Measurements from ENCODE around the gene ARPIN. TPM values are rescaled to one million over a fixed set of nuclear protein-coding genes. Genes with fewer than 3 reads are reported as not detected.
A peak's percentile ranks its signal among the peaks of the same experiment; 100 is the strongest.

Gene ARPIN
- total and polyA plus RNA-seq, 9 of the 15 experiments (the other 6 are each of a cell fraction or from before 2014, with no cell fraction given), result not detected

DNA sequence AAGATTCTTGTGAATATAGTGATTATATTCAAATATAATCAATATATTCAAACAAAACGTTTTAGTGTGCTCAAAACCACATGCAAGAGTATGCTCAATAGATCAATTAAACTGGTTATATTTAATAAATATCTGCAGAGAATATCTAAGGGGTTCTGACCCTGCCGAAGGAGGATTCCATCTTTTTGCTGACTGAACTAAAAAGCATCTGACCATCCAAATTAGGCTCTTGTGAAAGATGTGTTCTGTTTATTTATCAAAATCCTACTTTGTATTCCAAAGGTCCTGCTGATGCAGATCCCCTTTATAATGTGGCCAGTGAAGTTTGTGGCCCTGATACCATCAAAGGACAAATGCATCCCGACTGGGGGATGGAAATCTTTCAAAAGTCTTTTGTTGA, 41.8 kb upstream of the ARPIN start (continued):
- TF ChIP-seq, protein P1, sequence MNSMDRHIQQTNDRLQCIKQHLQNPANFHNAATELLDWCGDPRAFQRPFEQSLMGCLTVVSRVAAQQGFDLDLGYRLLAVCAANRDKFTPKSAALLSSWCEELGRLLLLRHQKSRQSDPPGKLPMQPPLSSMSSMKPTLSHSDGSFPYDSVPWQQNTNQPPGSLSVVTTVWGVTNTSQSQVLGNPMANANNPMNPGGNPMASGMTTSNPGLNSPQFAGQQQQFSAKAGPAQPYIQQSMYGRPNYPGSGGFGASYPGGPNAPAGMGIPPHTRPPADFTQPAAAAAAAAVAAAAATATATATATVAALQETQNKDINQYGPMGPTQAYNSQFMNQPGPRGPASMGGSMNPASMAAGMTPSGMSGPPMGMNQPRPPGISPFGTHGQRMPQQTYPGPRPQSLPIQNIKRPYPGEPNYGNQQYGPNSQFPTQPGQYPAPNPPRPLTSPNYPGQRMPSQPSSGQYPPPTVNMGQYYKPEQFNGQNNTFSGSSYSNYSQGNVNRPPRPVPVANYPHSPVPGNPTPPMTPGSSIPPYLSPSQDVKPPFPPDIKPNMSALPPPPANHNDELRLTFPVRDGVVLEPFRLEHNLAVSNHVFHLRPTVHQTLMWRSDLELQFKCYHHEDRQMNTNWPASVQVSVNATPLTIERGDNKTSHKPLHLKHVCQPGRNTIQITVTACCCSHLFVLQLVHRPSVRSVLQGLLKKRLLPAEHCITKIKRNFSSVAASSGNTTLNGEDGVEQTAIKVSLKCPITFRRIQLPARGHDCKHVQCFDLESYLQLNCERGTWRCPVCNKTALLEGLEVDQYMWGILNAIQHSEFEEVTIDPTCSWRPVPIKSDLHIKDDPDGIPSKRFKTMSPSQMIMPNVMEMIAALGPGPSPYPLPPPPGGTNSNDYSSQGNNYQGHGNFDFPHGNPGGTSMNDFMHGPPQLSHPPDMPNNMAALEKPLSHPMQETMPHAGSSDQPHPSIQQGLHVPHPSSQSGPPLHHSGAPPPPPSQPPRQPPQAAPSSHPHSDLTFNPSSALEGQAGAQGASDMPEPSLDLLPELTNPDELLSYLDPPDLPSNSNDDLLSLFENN (IDR thresholded peaks at IDR 0.05; ENCODE audit: low read depth in 2 of 2, low read length in 2 of 2), result no peak
- TF ChIP-seq SMAD4 (CRISPR knock-in tag; conservative IDR thresholded peaks at IDR 0.05) (no peak), TCF3 (CRISPR knock-in tag; IDR thresholded peaks at IDR 0.05) (no peak), C11orf30 (IDR thresholded peaks at IDR 0.05; ENCODE audit: low read depth) (peak; percentile 50; the same call in 1 of the 2 replicates), ZNF24 (IDR thresholded peaks at IDR 0.05) (no peak), MAFF (IDR thresholded peaks at IDR 0.05; ENCODE audit: low read length) (peak; percentile 28; the same call in 1 of the 2 replicates)
- TF ChIP-seq, protein P2, sequence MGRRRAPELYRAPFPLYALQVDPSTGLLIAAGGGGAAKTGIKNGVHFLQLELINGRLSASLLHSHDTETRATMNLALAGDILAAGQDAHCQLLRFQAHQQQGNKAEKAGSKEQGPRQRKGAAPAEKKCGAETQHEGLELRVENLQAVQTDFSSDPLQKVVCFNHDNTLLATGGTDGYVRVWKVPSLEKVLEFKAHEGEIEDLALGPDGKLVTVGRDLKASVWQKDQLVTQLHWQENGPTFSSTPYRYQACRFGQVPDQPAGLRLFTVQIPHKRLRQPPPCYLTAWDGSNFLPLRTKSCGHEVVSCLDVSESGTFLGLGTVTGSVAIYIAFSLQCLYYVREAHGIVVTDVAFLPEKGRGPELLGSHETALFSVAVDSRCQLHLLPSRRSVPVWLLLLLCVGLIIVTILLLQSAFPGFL (CRISPR knock-in tag; IDR thresholded peaks at IDR 0.05), result no peak

GRCh38 chr15:89948796-89949195, 36.0 kb upstream of the ARPIN start:
- in situ Hi-C loops (cut with MboI) (no loop called here), intact Hi-C loops (cut with micrococcal nuclease) (no loop called here)
- H3K4me2 ChIP-seq (ENCODE audit: insufficient read depth, low read length), result no peak overlapping the region
- no peaks in the 10 kb centered on the region; a peak in 1 of 5 replicates for H3K27me3 ChIP-seq (ENCODE audit: control insufficient read depth in 2 of 2, insufficient read depth in 2 of 2, low read length in 2 of 2)
- peaks cover 0 to 14% of the 10 kb centered on the region in 2 experiments; a peak in 4 of 5 replicates for H3K4me1 ChIP-seq (replicated peaks in 1 of 2; ENCODE audit: control insufficient read depth in 2 of 2, insufficient read depth in 2 of 2, low read length in 2 of 2)
- no peak overlapping the region for H3K27ac ChIP-seq (ENCODE audit: extremely low read depth, low read depth, low read length)
- no peak for TF ChIP-seq FIP1L1 (IDR thresholded peaks at IDR 0.05; ENCODE audit: low read depth, low read length, poor library complexity, severe bottlenecking)
- no peak for TF ChIP-seq NR2C1 (IDR thresholded peaks at IDR 0.05)
- TF ChIP-seq NR2C1 (tag; IDR thresholded peaks at IDR 0.05), result no peak
- TF ChIP-seq CTCFL (IDR thresholded peaks at IDR 0.05; ENCODE audit: borderline replicate concordance, insufficient read depth, low read depth, low read length, poor library complexity, severe bottlenecking), result no peak
- TF ChIP-seq BCOR (IDR thresholded peaks at IDR 0.05), result no peak
- TF ChIP-seq SMAD1 (IDR thresholded peaks at IDR 0.05; ENCODE audit: low read depth, low read length, partially characterized antibody), result no peak
- no peak for ATAC-seq
- no peaks in the 10 kb centered on the region for H3K9me3 ChIP-seq (replicated peaks; ENCODE audit: control insufficient read depth, insufficient read depth, low read depth, low read length)
- H3K36me3 ChIP-seq (ENCODE audit: control insufficient read depth, insufficient read depth, low read length), result no peaks in the 10 kb centered on the region
- no TSS peak for BruUV-seq (replicated peaks)
- 28% methylated on average over 7 of the region's 7 CpGs for WGBS (ENCODE audit: insufficient coverage, low coverage, missing lambda C conversion rate)
- H3K9me1 ChIP-seq (ENCODE audit: control insufficient read depth, insufficient read depth, low read length), result no peaks in the 10 kb centered on the region
- FAIRE-seq, result no peak
- POLR2A ChIA-PET, result no interaction called here
- DNase-seq (ENCODE audit: extremely low read depth in 1 of 4, low spot score in 3 of 4), result no peak
- no peaks in the 10 kb centered on the region for H3K79me2 ChIP-seq (ENCODE audit: control insufficient read depth, insufficient read depth, low read length)
- CTCF ChIA-PET (ENCODE audit: low intra/inter-chr PET ratio), result no interaction called here
- H3K9ac ChIP-seq (ENCODE audit: insufficient read depth in 1 of 2, low read depth in 2 of 2, low read length in 2 of 2), result no peak overlapping the region
- H2AFZ ChIP-seq (ENCODE audit: low read depth, low read length), result no peak overlapping the region
- H3K4me3 ChIP-seq, result no peak overlapping the region
- H4K20me1 ChIP-seq (replicated peaks; ENCODE audit: control insufficient read depth, insufficient read depth, low read length), result no peaks in the 10 kb centered on the region
